ENCODE data around the gene LCN6. TPM values are rescaled to one million over a fixed set of nuclear protein-coding genes. Genes with fewer than 3 reads are reported as not detected.
"Not testable (repeated sequence)": the region's sequence is repeated elsewhere in the genome, so short reads cannot be mapped to it uniquely, and the experiment has no call there.

Gene LCN6
- total and polyA plus RNA-seq, 8 donors, result 1.1 to 25.6 (median 4.2) TPM; not detected in 2

- 68 to 78% methylated on average over 8 to 9 of the region's 9 CpGs for WGBS, 2 donors
- intact Hi-C loops (cut with DNase I), result no loop called here
- FAIRE-seq, result no peak
- TF ChIP-seq CTCF (IDR thresholded peaks at IDR 0.05), result no peak
- Histone ChIP-seq H3K4me3 (no peak overlapping the region), H3K4me1 (no peaks in the 10 kb centered on the region), H3K9me3 (no peaks in the 10 kb centered on the region), H3K27ac (no peak overlapping the region), H3K36me3 (no peaks in the 10 kb centered on the region), H3K27me3 (no peaks in the 10 kb centered on the region)
- DNase-seq, result peak in 1 of 6 donors; percentile 54
- no peak for ATAC-seq
Measured at GRCh38 chr9:136759001-136759400, 10.7 kb upstream of the LCN6 start.

GRCh38 chr9:136757751-136758140 is 9.4 kb upstream of the LCN6 start:
- no peak for TF ChIP-seq CTCF (IDR thresholded peaks at IDR 0.05)
- ATAC-seq (no peak), FAIRE-seq (no peak), DNase-seq (peak in 1 of 6 donors; percentile 51)
- H3K9me3 ChIP-seq, result no peaks in the 10 kb centered on the region
- no peaks in the 10 kb centered on the region for H3K27me3 ChIP-seq
- H3K36me3 ChIP-seq, result no peaks in the 10 kb centered on the region
- H3K4me3 ChIP-seq, result no peak overlapping the region
- no peaks in the 10 kb centered on the region for H3K4me1 ChIP-seq
- intact Hi-C loops (cut with DNase I), result no loop called here
- WGBS, 2 donors, result 81 to 87% methylated on average over 20 of the region's 20 CpGs
- no peak overlapping the region for H3K27ac ChIP-seq

GRCh38 chr9:136757328-136757727 is 9.0 kb upstream of the LCN6 start:
- Histone ChIP-seq H3K27me3 (no peaks in the 10 kb centered on the region), H3K4me1 (no peaks in the 10 kb centered on the region), H3K9me3 (no peaks in the 10 kb centered on the region), H3K36me3 (no peaks in the 10 kb centered on the region), H3K4me3 (no peak overlapping the region), H3K27ac (no peak overlapping the region)
- no peak for FAIRE-seq
- ATAC-seq, result no peak
- WGBS, 2 donors, result 89 to 91% methylated on average over 19 to 20 of the region's 20 CpGs
- intact Hi-C loops (cut with DNase I), result no loop called here
- no peak for TF ChIP-seq CTCF (IDR thresholded peaks at IDR 0.05)
- DNase-seq, result peak in 1 of 6 donors; percentile 46

GRCh38 chr9:136756836-136757235 is 8.5 kb upstream of the LCN6 start:
- no peak overlapping the region for H3K27ac ChIP-seq
- 88 to 95% methylated on average over 18 of the region's 18 CpGs for WGBS, 2 donors
- ATAC-seq, result no peak
- H3K9me3 ChIP-seq, result no peaks in the 10 kb centered on the region
- H3K36me3 ChIP-seq, result no peaks in the 10 kb centered on the region
- no peak for FAIRE-seq
- no peaks in the 10 kb centered on the region for H3K27me3 ChIP-seq
- no peak overlapping the region for H3K4me3 ChIP-seq
- intact Hi-C loops (cut with DNase I), result no loop called here
- no peaks in the 10 kb centered on the region for H3K4me1 ChIP-seq
- no peak for DNase-seq
- TF ChIP-seq CTCF (IDR thresholded peaks at IDR 0.05), result no peak

GRCh38 chr9:136756134-136756438 is 7.8 kb upstream of the LCN6 start:
- Histone ChIP-seq H3K4me3 (no peak overlapping the region), H3K36me3 (no peaks in the 10 kb centered on the region), H3K27me3 (no peaks in the 10 kb centered on the region), H3K4me1 (no peaks in the 10 kb centered on the region), H3K27ac (no peak overlapping the region), H3K9me3 (no peaks in the 10 kb centered on the region)
- DNase-seq, result peak in 1 of 6 donors; percentile 3
- intact Hi-C loops (cut with DNase I), result no loop called here
- no peak for FAIRE-seq
- ATAC-seq, result no peak
- no peak for TF ChIP-seq CTCF (IDR thresholded peaks at IDR 0.05)
- WGBS, 2 donors, result 95 to 98% methylated on average over 4 of the region's 4 CpGs

GRCh38 chr9:136755302-136756133 is 7.2 kb upstream of the LCN6 start:
- FAIRE-seq; H3K9me3 ChIP-seq; H3K27me3 ChIP-seq; ATAC-seq; intact Hi-C loops (cut with DNase I); H3K36me3 ChIP-seq; H3K4me1 ChIP-seq; H3K27ac ChIP-seq; H3K4me3 ChIP-seq: not testable (repeated sequence)
- 92 to 95% methylated on average over 22 of the region's 22 CpGs for WGBS, 2 donors
- peak in 1 of 6 donors; percentile 54 for DNase-seq

Data from pancreas (tissue), 10 donors.